ENCODE data around the gene ACACA.

DNA sequence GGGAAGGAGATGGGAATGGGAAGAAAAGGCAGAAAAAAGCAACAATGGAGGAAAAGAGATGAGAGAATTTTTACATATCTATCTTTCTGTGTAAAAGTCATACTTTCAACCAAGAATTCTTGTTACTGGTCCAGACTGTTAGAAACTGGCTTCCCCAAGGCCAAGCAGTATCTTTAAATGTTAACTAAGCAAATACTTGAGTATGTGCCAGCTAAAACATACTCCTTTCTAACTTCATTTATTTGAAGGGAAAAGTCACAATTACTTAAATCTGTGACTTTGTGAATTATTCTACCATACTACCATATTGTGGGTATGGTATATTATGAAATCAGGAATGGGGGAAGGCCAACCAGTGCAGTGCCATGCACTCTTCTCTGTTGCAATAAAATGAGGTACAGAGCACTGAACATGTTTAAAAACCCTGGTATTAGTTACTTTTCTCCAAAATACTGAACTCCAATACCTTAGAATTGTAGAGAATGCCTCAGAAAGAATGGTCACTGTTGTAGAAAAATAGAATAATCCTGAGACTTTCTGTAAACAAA lies 123.1 kb downstream of the ACACA start:
- TF ChIP-seq POLR2A (IDR thresholded peaks at IDR 0.05) (no peak), CTCF (IDR thresholded peaks at IDR 0.05) (no peak)

Data from adrenal gland (tissue), 5 donors.